HL-60 (cell line): ENCODE results near the gene MMP15.

Source experiments
- DNase-seq, 2 experiments: peaks; one replicate each; pipeline ENCODE4 v3.0.0-alpha.2; 2010 to 2020; ENCODE audit warnings: low read depth in 1 of 2, low spot score in 1 of 2
- H3K27ac ChIP-seq: fragments of 250-450 bp; sonication (Bioruptor Pico); replicated peaks from 2 replicates; pipeline ENCODE4 v1.5.1; 2020; ENCODE audit warnings: mild to moderate bottlenecking, moderate library complexity
- H3K27me3 ChIP-seq: fragments of 250-450 bp; sonication (Bioruptor Pico); 2 replicates; pipeline ENCODE4 v1.5.1; 2021; ENCODE audit warnings: mild to moderate bottlenecking, moderate library complexity; ENCODE audit not compliant: insufficient read depth, poor library complexity, severe bottlenecking
- H3K4me3 ChIP-seq: replicated peaks from 2 replicates; pipeline ENCODE4 v1.5.1; 2011; ENCODE audit warnings: mild to moderate bottlenecking, control low read depth, low read length; ENCODE audit not compliant: insufficient read depth
- GABPA ChIP-seq: IDR thresholded peaks from 2 replicates; pipeline ENCODE4 v1.6.1; 2012; ENCODE audit warnings: low read depth
- POLR2AphosphoS5 ChIP-seq: IDR thresholded peaks from 2 replicates; pipeline ENCODE4 v1.6.1; 2012; ENCODE audit warnings: low read depth
- SPI1 ChIP-seq: IDR thresholded peaks from 2 replicates; pipeline ENCODE4 v1.6.1; 2012; ENCODE audit warnings: low read depth, mild to moderate bottlenecking, borderline replicate concordance
- TF ChIP-seq, protein P1 (sequence below): IDR thresholded peaks from 2 replicates; pipeline ENCODE4 v1.6.1; 2012; ENCODE audit warnings: low read depth; ENCODE audit not compliant: insufficient replicate concordance
- TF ChIP-seq, protein P2 (sequence below): IDR thresholded peaks from one replicate; pipeline ENCODE4 v1.5.1; 2011; ENCODE audit warnings: low read length, control low read depth, inconsistent platforms; ENCODE audit not compliant: insufficient read depth

The MMP15 gene

DNA sequence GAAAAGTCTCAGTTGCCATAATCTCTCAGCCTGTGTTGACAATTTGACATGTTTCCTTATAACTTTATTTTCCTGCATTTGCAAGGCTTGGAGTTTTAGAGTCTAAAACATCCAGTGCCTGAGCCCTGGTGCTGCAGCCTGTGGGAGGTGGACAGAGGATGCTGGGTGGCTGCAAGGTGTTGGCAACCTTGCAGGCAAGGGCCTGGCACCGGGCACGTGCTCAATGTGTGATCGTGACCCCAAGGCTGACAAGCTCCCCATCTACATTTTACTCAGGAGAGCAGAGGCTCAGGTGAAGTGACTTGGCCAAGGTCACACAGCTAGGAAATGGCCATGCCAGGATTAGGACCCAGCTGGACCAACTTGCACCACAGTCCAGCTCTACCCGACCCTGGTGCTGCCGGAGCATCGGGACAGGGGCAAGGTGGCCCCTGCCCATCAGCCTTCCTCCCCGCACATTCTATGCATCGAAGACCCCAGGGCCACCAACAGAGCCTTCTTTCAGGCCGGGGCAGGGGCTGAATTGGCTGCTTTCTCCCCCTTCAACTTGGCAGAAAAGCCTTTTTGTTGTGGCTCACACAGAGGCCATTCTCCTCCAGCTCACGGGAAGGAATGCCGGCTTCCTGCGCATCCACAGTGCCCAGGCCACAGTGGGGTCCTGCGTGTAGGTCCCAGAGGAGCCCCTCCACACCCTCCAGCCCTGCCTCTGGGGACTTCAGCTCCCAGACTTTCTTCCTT, 23.1 kb downstream of the MMP15 start:
- no peak for DNase-seq
- H3K27ac ChIP-seq: no peak overlapping the region
- H3K27me3 ChIP-seq: no peaks in the 10 kb centered on the region
- H3K4me3 ChIP-seq: no peak overlapping the region
- TF ChIP-seq POLR2AphosphoS5: no peak
- TF ChIP-seq SPI1: no peak
- TF ChIP-seq GABPA: no peak
- TF ChIP-seq, protein P1, sequence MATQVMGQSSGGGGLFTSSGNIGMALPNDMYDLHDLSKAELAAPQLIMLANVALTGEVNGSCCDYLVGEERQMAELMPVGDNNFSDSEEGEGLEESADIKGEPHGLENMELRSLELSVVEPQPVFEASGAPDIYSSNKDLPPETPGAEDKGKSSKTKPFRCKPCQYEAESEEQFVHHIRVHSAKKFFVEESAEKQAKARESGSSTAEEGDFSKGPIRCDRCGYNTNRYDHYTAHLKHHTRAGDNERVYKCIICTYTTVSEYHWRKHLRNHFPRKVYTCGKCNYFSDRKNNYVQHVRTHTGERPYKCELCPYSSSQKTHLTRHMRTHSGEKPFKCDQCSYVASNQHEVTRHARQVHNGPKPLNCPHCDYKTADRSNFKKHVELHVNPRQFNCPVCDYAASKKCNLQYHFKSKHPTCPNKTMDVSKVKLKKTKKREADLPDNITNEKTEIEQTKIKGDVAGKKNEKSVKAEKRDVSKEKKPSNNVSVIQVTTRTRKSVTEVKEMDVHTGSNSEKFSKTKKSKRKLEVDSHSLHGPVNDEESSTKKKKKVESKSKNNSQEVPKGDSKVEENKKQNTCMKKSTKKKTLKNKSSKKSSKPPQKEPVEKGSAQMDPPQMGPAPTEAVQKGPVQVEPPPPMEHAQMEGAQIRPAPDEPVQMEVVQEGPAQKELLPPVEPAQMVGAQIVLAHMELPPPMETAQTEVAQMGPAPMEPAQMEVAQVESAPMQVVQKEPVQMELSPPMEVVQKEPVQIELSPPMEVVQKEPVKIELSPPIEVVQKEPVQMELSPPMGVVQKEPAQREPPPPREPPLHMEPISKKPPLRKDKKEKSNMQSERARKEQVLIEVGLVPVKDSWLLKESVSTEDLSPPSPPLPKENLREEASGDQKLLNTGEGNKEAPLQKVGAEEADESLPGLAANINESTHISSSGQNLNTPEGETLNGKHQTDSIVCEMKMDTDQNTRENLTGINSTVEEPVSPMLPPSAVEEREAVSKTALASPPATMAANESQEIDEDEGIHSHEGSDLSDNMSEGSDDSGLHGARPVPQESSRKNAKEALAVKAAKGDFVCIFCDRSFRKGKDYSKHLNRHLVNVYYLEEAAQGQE: no peak
- TF ChIP-seq, protein P2, sequence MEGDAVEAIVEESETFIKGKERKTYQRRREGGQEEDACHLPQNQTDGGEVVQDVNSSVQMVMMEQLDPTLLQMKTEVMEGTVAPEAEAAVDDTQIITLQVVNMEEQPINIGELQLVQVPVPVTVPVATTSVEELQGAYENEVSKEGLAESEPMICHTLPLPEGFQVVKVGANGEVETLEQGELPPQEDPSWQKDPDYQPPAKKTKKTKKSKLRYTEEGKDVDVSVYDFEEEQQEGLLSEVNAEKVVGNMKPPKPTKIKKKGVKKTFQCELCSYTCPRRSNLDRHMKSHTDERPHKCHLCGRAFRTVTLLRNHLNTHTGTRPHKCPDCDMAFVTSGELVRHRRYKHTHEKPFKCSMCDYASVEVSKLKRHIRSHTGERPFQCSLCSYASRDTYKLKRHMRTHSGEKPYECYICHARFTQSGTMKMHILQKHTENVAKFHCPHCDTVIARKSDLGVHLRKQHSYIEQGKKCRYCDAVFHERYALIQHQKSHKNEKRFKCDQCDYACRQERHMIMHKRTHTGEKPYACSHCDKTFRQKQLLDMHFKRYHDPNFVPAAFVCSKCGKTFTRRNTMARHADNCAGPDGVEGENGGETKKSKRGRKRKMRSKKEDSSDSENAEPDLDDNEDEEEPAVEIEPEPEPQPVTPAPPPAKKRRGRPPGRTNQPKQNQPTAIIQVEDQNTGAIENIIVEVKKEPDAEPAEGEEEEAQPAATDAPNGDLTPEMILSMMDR: no peak

DNA sequence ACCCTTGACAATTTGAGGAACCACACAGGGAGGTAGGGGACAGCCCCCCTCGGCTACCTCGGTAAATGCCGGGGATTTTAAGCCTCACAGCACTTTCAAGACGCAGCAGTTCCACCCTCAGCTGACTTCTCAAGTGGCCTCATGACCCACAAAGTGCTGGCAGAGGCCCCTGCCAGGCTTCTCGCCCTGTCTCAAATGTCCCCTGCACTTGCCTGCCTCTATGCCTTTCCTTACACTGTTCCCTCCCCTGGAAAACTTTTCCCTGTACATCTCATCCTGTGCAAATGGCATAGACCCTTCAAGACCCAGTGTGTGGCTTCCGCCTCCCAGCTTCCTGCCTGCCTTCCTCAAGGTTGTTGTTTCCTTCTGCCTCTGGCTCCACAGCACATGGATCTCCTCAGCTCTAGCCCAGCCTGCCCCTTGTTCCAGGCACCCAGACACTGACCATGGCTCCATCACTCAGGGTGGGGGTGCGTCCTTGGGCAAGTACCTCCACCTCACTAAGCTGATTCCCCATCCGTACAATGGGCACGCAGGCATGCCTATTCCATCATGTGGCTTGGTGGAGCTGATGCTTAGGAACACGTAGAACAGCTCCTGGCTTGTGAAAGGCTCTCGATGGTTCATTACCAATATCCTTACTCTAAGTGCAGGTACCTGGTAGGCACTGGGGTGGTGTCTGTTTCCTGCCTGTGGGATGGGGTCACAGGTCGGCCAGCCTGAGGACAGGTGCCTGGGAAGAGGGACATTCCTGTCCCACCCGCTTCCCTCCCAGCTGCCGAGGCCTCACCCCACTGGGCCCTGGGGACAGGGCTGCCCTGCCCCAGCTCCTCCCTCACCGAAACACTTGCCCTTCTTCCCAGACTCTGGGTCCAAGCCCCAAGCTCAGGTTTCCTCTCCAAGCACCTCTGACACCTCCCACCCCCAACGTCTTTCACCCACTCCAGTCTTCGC, 24.0 kb downstream of the MMP15 start:
- no peak overlapping the region for H3K27ac ChIP-seq
- H3K27me3 ChIP-seq: no peaks in the 10 kb centered on the region
- TF ChIP-seq, protein P1: no peak
- TF ChIP-seq, protein P2: no peak
- TF ChIP-seq GABPA (no peak), POLR2AphosphoS5 (no peak), SPI1 (no peak)
- no peak for DNase-seq
- no peak overlapping the region for H3K4me3 ChIP-seq

DNA sequence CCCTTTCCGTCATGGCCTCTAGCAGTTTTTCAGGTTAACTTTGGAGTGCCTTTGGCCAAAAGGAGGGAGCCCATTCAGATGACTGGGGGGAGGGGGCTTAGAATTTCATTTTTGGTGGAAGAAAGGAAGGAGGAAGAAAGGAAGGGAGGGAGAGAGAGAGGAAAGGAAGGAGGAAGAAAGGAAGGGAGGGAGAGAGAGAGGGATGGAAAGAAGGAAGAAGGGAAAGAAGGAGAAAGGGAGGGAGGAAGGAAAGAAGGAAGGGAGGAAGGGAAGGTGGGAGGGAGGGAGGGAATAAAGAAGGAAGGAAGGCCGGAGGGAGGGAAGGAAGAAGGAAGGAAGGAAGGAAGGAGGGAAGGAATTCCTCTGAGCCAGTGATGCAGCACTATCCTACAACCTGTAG, 25.7 kb downstream of the MMP15 start:
- TF ChIP-seq, protein P2: no peak
- TF ChIP-seq, protein P1: no peak
- TF ChIP-seq GABPA: no peak
- TF ChIP-seq POLR2AphosphoS5: no peak
- no peak for TF ChIP-seq SPI1
- Histone ChIP-seq H3K27me3 (no peaks in the 10 kb centered on the region), H3K4me3 (no peak overlapping the region), H3K27ac (no peak overlapping the region)
- no peak for DNase-seq
